ENCODE data around the gene TUBB6.

The TUBB6 gene

GRCh38 chr18:12293831-12294230 lies 14.2 kb upstream of the TUBB6 start:
- Histone ChIP-seq H3K9ac (ENCODE audit: low read length) (no peak overlapping the region), H3K4me3 (ENCODE audit: low read depth in 1 of 2, low read length in 2 of 2) (no peak overlapping the region), H3K36me3 (ENCODE audit: insufficient read depth, low read length) (no peaks in the 10 kb centered on the region), H3K27me3 (ENCODE audit: control insufficient read depth in 1 of 2, insufficient read depth in 2 of 2, low read length in 2 of 2) (no peaks in the 10 kb centered on the region), H3K27ac (ENCODE audit: low read depth, low read length) (no peak overlapping the region), H3K4me1 (ENCODE audit: insufficient read depth, low read length) (peaks cover 5% of the 10 kb centered on the region), H3K9me3 (ENCODE audit: low read length) (no peaks in the 10 kb centered on the region)

GRCh38 chr18:12295389-12296086 lies 12.5 kb upstream of the TUBB6 start:
- Histone ChIP-seq H3K9me3 (ENCODE audit: low read length) (no peaks in the 10 kb centered on the region), H3K4me3 (ENCODE audit: low read depth in 1 of 2, low read length in 2 of 2) (no peak overlapping the region), H3K36me3 (ENCODE audit: insufficient read depth, low read length) (no peaks in the 10 kb centered on the region), H3K27me3 (ENCODE audit: control insufficient read depth in 1 of 2, insufficient read depth in 2 of 2, low read length in 2 of 2) (no peaks in the 10 kb centered on the region), H3K9ac (ENCODE audit: low read length) (no peak overlapping the region), H3K27ac (ENCODE audit: low read depth, low read length) (no peak overlapping the region), H3K4me1 (ENCODE audit: insufficient read depth, low read length) (no peaks in the 10 kb centered on the region)

GRCh38 chr18:12296087-12296403 lies 12.0 kb upstream of the TUBB6 start:
- no peak overlapping the region for H3K27ac ChIP-seq (ENCODE audit: low read depth, low read length)
- no peaks in the 10 kb centered on the region for H3K36me3 ChIP-seq (ENCODE audit: insufficient read depth, low read length)
- H3K27me3 ChIP-seq (ENCODE audit: control insufficient read depth in 1 of 2, insufficient read depth in 2 of 2, low read length in 2 of 2) = no peaks in the 10 kb centered on the region
- no peak overlapping the region for H3K9ac ChIP-seq (ENCODE audit: low read length)
- H3K4me3 ChIP-seq (ENCODE audit: low read depth in 1 of 2, low read length in 2 of 2) = no peak overlapping the region
- H3K4me1 ChIP-seq (ENCODE audit: insufficient read depth, low read length) = no peaks in the 10 kb centered on the region
- no peaks in the 10 kb centered on the region for H3K9me3 ChIP-seq (ENCODE audit: low read length)

- H3K27ac ChIP-seq (ENCODE audit: low read depth, low read length) = no peak overlapping the region
- no peaks in the 10 kb centered on the region for H3K4me1 ChIP-seq (ENCODE audit: insufficient read depth, low read length)
- H3K9ac ChIP-seq (ENCODE audit: low read length) = no peak overlapping the region
- no peaks in the 10 kb centered on the region for H3K36me3 ChIP-seq (ENCODE audit: insufficient read depth, low read length)
- no peaks in the 10 kb centered on the region for H3K27me3 ChIP-seq (ENCODE audit: control insufficient read depth in 1 of 2, insufficient read depth in 2 of 2, low read length in 2 of 2)
- no peak overlapping the region for H3K4me3 ChIP-seq (ENCODE audit: low read depth in 1 of 2, low read length in 2 of 2)
- H3K9me3 ChIP-seq (ENCODE audit: low read length) = no peaks in the 10 kb centered on the region
These were observed 11.6 kb upstream of the TUBB6 start for GRCh38 chr18:12296457-12296856.

GRCh38 chr18:12299862-12300261 lies 8.2 kb upstream of the TUBB6 start:
- Histone ChIP-seq H3K9ac (ENCODE audit: low read length) (no peak overlapping the region), H3K9me3 (ENCODE audit: low read length) (no peaks in the 10 kb centered on the region), H3K4me1 (ENCODE audit: insufficient read depth, low read length) (peaks cover 3% of the 10 kb centered on the region), H3K27me3 (ENCODE audit: control insufficient read depth in 1 of 2, insufficient read depth in 2 of 2, low read length in 2 of 2) (no peaks in the 10 kb centered on the region), H3K27ac (ENCODE audit: low read depth, low read length) (no peak overlapping the region), H3K36me3 (ENCODE audit: insufficient read depth, low read length) (no peaks in the 10 kb centered on the region), H3K4me3 (ENCODE audit: low read depth in 1 of 2, low read length in 2 of 2) (no peak overlapping the region)

GRCh38 chr18:12301263-12302005 lies 6.6 kb upstream of the TUBB6 start:
- Histone ChIP-seq H3K36me3 (ENCODE audit: insufficient read depth, low read length) (no peaks in the 10 kb centered on the region), H3K4me1 (ENCODE audit: insufficient read depth, low read length) (peaks cover 12% of the 10 kb centered on the region), H3K9me3 (ENCODE audit: low read length) (no peaks in the 10 kb centered on the region), H3K27me3 (ENCODE audit: control insufficient read depth in 1 of 2, insufficient read depth in 2 of 2, low read length in 2 of 2) (no peaks in the 10 kb centered on the region), H3K4me3 (ENCODE audit: low read depth in 1 of 2, low read length in 2 of 2) (no peak overlapping the region), H3K9ac (ENCODE audit: low read length) (no peak overlapping the region), H3K27ac (ENCODE audit: low read depth, low read length) (no peak overlapping the region)

- no peak overlapping the region for H3K4me3 ChIP-seq (ENCODE audit: low read depth in 1 of 2, low read length in 2 of 2)
- no peaks in the 10 kb centered on the region for H3K36me3 ChIP-seq (ENCODE audit: insufficient read depth, low read length)
- no peak overlapping the region for H3K27ac ChIP-seq (ENCODE audit: low read depth, low read length)
- H3K9ac ChIP-seq (ENCODE audit: low read length) = no peak overlapping the region
- no peaks in the 10 kb centered on the region for H3K9me3 ChIP-seq (ENCODE audit: low read length)
- peaks cover 22% of the 10 kb centered on the region for H3K4me1 ChIP-seq (ENCODE audit: insufficient read depth, low read length)
- no peaks in the 10 kb centered on the region for H3K27me3 ChIP-seq (ENCODE audit: control insufficient read depth in 1 of 2, insufficient read depth in 2 of 2, low read length in 2 of 2)
These were observed 5.5 kb upstream of the TUBB6 start for GRCh38 chr18:12302391-12303147.

GRCh38 chr18:12304351-12305210 lies 3.5 kb upstream of the TUBB6 start:
- no peaks in the 10 kb centered on the region for H3K9me3 ChIP-seq (ENCODE audit: low read length)
- H3K27me3 ChIP-seq (ENCODE audit: control insufficient read depth in 1 of 2, insufficient read depth in 2 of 2, low read length in 2 of 2) = no peaks in the 10 kb centered on the region
- H3K9ac ChIP-seq (ENCODE audit: low read length) = no peak overlapping the region
- peaks cover 2% of the 10 kb centered on the region for H3K36me3 ChIP-seq (ENCODE audit: insufficient read depth, low read length)
- H3K4me1 ChIP-seq (ENCODE audit: insufficient read depth, low read length) = peaks cover 24% of the 10 kb centered on the region
- no peak overlapping the region for H3K4me3 ChIP-seq (ENCODE audit: low read depth in 1 of 2, low read length in 2 of 2)
- no peak overlapping the region for H3K27ac ChIP-seq (ENCODE audit: low read depth, low read length)

- Histone ChIP-seq H3K27me3 (ENCODE audit: control insufficient read depth in 1 of 2, insufficient read depth in 2 of 2, low read length in 2 of 2) (no peaks in the 10 kb centered on the region), H3K4me1 (ENCODE audit: insufficient read depth, low read length) (peaks cover 31% of the 10 kb centered on the region), H3K4me3 (ENCODE audit: low read depth in 1 of 2, low read length in 2 of 2) (no peak overlapping the region), H3K36me3 (ENCODE audit: insufficient read depth, low read length) (peaks cover 6% of the 10 kb centered on the region), H3K9ac (ENCODE audit: low read length) (no peak overlapping the region), H3K9me3 (ENCODE audit: low read length) (no peaks in the 10 kb centered on the region), H3K27ac (ENCODE audit: low read depth, low read length) (no peak overlapping the region)
These were observed 2.8 kb upstream of the TUBB6 start for GRCh38 chr18:12305211-12305610.

- H3K9ac ChIP-seq (ENCODE audit: low read length) = peak overlapping the region; percentile 75
- H3K4me3 ChIP-seq (ENCODE audit: low read depth in 1 of 2, low read length in 2 of 2) = peak overlapping the region in 1 of 2 donors; percentile 91
- no peaks in the 10 kb centered on the region for H3K27me3 ChIP-seq (ENCODE audit: control insufficient read depth in 1 of 2, insufficient read depth in 2 of 2, low read length in 2 of 2)
- peak overlapping the region; percentile 97 for H3K27ac ChIP-seq (ENCODE audit: low read depth, low read length)
- H3K4me1 ChIP-seq (ENCODE audit: insufficient read depth, low read length) = peaks cover 37% of the 10 kb centered on the region
- no peaks in the 10 kb centered on the region for H3K9me3 ChIP-seq (ENCODE audit: low read length)
- H3K36me3 ChIP-seq (ENCODE audit: insufficient read depth, low read length) = peaks cover 13% of the 10 kb centered on the region
These were observed 2.0 kb upstream of the TUBB6 start for GRCh38 chr18:12305930-12306629.

Measured in muscle layer of colon (tissue), 2 donors.